ENCODE data around the gene PCNA.
"Not testable (repeated sequence)": the region's sequence is repeated elsewhere in the genome, so short reads cannot be mapped to it uniquely, and the experiment has no call there.

Gene PCNA

DNA sequence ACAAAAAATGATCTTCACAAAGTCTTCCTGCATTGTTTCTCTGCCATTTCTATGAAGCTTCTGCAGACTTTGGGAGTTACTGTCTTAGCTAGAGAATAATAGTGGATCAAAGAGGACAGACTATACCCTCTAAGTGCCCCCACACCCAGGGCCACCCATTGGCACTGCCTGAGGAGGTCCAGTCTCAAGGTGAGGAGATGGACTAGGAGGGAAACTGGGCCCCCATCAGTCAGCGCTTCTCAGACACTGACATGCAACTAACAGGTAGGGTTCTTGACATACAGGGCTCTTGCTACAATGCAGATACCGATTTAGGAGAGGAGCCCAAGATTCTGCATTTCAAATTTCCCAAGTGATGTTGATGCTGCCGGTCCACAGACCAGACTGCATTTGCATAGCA lies 24.3 kb downstream of the PCNA start:
- no peak for DNase-seq

DNA sequence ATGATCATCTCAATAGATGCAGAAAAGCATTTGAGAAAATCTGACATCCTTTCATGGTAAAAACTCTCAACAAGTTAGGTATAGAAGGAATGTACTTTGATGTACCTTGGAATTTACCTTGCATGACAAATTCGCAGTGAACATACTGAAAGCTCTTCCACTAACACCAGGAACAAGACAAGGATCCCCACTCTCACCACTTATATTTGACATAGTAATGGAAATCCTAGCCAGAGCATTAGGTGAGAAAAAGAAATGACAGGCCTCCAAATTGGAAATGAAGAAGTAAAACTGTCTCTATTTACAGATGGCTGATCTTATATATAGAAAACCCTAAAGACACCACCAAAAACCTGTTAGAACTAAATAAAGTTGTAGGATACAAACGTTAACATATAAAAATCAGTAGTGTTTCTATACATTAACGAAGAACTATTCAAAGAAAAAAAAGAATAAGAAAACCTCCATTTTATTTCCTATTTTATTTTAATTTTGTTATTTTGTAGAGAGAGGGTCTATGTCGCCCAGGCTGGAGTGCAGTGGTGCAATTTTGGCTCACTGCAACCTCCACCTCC lies 26.9 kb downstream of the PCNA start:
- no peak for DNase-seq

DNA sequence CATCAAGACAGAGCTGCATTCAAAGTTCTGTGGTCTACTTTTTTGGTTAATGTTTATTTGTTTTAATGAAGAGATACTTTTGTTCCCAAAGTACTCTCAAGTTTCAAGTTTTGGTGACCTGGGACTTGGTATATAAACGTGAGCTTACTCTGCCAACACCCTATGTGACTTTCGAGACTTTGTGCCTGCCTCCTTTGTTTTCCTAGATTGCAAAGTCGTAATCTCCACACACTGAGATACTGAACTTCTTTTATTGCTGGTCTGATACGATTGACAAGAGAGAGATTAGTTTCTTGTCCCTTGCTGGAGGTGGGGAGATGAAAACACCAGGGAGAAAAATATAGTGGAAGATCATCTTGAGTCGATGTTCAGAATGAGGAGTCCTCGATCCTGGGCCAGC lies 27.9 kb downstream of the PCNA start:
- no peak for DNase-seq

DNA sequence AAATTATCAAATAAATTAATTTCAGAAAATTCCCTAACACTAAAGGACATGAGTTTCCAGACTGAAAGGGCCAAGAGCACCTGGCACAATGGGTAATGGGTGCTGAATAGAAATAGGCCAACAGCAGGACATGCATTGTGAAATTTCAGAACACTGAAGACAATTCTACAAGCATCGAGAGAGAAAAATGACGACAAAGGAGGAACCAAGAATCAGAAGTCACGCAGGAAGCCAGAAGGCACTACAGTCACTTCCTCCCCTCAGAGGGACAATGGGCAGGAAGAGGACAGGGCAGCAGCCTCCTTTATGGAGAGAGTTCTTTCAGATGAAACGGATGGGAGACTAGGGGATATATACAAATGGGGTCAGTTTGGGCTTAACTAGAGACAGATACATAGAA lies 29.6 kb downstream of the PCNA start:
- no peak for DNase-seq

DNA sequence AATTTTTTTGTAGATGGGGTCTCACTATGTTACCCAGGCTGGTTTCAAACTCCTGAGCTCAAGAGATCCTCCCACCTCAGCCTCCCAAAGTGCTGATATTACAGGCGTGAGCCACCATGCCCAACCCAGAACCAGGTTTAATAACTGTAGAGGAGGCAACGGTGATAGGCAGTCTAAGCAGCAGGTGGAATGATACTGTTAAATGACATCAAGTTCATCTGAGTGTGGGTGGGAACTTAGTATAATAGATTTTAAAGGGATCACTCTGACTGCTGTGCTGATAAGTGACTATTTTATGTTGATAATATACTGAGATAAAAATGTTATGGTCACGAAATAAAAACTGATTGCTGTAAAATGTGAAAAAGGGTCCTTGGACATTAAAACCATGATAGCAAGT lies 31.1 kb downstream of the PCNA start:
- no peak for DNase-seq

DNA sequence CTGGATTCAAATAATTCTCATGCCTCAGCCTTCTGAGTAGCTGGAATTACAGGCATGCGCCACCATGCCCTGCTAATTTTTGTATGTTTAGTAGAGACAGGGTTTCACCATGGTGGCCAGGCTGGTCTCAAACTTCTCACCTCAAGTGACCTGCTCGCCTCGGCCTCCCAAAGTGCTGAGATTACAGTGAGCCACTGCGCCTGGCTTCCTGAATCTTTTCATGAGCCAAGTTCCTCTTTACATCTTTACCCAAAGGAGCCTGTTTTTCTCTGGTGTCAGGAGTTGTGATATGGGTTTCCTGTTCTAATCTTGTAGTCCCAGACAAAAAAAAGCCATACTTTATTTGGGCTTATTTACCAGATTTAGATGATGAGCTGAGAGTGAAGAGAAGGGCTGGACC lies 34.4 kb downstream of the PCNA start:
- DNase-seq, result no peak

DNA sequence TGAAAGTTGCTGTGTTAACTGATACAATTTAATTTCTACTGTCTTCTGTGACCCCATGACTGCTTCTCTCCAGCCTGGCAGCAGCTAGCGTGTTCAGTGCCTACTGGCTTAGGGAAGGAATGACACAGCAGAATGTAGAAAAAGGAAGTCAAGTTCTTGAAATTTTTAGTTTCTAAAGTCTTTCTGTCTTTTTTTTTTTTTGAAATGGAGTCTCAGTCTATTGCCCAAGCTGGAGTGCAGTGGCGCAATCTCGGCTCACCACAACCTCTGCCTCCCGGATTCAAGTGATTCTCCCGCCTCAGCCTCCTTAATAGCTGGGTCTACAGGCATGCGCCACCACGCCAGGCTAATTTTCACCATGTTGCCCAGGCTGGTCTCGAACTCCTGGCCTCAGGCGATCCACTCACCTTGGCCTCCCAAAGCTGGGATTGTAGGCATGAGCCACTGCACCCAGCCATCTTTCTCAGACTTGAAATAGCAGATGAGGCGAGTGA lies 39.3 kb downstream of the PCNA start:
- DNase-seq, result no peak

DNA sequence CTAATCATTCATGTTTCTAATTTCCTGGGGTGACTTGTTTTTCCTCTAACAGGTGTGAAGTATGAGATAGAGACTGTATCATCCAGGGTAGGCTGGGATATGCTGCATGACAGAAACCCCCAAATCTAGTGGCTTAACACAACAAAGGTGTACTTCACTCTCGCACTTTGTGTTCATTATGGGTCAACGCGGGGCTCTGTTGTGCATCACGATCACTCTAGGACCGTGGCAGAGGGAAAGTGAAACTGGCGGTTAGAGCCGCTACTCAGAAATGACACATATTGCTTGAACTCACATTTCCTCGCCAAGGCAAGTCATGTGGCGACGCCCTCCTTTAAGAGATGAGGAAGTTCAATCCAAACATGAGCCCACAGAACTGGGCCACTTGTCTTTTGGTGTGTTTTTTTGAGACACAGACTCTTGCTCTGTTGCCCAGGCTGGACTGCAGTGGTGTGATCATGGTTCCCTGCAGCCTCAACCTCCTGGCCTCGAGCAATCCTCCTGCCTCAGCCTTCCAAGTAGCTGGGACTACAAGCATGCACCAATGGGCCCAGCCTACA lies 41.3 kb downstream of the PCNA start:
- peak; percentile 55 for DNase-seq

DNA sequence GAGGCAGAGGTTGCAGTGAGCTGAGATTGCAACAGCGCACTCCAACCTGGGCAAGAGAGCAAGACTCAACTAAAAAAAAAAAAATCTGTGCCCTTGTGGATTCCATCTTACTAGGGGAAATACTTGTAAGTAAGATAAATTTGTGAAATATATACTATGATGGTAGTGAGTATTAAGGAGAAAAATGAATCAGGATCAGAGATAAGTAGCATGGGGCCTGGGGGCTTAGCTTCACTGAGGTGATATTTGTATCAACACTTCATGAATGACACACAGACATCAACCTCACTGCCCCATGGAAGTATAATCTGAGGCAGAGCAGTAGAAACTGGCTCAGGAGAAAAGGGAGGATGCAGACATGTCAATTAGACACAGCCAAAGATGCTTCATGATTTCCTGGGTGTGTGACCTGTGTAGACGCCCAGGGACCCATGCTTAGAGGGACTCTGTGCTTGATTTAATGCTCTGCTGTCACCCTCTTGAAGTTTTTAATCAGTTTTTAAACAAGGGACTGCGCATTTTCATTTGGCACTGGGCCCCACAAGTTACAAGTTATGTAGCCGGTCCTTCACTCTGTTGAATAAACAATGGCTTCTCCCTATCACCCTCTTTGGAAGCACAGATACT lies 41.9 kb downstream of the PCNA start:
- peak; percentile 3 for DNase-seq

DNA sequence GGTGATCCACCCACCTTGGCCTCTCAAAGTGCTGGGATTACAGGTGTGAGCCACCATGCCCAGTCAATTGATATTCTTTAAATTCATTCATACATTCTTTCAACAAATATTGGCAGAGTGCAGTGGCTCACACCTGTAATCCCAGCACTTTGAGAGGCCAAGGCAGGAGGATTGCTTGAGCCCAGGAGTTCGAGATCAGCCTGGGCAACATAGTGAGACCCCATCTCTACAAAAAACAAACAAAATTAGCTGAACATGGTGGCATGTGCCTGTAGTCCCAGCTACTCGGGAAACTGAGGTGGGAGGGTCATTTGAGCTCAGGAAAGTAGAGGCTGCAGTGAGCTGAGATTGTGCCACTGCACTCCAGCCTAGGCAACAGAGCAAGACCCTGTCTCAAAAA lies 42.8 kb downstream of the PCNA start:
- DNase-seq, result not testable (repeated sequence)

DNA sequence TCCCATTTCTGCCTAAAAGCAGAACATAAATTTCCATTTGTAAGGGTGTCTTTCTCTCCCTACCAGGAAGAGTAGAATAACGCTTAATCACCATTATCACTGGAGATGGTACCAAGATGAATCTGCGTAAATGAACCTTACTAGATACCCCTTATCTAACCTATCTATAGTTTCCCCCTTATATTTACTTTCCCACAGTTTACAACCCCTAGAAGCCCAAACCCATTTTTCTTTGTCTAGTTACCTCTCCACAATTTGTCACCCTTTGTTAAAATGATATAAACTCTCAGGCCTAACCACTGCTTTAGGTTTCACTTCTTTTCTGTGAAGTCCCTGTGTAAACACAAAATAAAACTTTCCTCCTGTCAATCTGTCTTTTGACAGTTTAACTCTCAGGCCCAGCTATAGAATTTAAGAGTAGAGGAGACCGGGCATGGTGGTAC lies 45.5 kb downstream of the PCNA start:
- DNase-seq, result no peak

DNA sequence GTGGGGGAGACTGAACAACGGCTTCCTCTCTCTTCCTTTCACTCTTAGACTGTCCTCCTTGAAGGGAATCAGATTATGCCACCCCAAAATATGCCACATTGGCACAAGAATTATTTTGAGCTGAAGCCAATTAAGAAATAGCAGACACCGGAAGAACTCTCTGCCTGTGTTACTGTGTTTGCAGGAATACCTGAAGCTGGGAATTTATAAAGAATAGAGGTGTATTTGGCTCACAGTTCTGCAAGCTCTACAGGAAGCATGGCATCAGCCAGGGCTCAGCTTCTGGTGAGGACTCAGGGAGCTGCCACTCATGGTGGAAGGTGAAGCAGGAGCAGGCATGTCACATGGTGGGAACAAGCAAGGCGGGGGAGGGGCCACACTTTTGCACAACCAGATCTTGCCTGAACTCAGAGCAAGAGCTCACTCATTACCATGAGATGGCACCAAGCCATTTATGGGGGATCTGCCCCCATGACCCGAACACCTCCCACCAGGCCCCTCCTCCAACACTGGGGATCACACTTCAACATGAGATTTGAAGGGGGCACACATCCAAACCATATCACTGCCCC lies 46.0 kb downstream of the PCNA start:
- no peak for DNase-seq

DNA sequence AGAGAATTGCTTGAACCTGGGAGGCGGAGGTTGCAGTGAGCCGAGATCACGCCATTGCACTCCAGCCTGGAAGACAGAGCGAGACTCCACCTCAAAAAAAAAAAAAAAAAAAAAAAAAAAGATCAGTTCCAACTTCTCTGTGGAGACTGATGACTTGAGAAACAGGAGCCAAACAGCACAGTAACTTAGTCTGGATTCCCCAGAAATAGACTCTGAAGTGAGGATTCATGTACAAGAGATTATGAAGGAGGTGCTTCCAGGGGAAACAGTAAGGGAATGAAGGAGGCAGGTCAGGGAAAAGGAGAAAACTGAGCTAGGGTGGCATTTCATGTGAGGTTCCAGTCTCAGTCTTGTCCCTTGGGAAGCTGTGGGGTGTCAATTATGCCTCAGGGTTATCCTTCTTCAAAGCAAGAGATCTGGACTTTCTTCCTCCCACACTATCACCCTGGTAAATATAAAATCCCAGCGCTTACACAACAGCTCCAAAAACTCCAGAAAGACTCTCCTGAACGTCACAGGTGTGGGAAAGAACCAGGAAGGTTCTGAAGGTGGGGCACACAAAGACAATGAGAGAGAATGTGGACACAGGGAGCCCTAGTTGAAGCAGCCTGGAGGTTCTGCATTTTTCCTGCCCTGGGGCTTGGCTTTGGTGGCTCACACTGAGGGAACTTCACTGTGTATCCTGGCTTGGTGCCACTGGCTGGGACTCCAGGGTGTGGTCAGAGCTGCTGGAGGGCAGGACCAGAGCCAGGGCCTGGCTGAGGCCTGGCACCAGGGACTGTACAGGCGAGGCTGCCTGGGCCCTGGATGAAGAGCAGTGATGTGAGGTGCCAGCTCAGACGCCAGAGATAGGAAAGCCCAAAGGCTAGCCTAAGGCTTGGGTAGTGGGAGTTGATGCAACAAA lies 46.8 kb downstream of the PCNA start:
- DNase-seq, result no peak

DNA sequence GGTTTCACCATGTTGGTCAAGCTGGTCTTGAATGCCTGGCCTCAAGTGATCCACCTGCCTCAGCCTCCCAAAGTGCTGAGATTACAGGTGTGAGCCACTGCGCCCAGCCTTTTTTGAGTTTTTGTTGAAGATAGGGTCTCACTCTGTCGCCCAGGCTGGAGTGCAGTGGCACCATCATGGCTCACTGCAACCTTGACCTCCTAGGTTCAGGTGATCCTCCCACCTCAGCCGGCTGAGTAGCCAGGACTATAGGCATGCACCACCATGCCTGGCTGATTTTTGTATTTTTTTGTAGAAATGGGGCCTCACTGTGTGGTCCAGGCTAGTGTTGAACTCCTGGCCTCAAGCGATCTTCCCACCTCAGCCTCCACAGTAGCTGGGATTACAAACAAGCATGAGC lies 47.8 kb downstream of the PCNA start:
- DNase-seq, result not testable (repeated sequence)

DNA sequence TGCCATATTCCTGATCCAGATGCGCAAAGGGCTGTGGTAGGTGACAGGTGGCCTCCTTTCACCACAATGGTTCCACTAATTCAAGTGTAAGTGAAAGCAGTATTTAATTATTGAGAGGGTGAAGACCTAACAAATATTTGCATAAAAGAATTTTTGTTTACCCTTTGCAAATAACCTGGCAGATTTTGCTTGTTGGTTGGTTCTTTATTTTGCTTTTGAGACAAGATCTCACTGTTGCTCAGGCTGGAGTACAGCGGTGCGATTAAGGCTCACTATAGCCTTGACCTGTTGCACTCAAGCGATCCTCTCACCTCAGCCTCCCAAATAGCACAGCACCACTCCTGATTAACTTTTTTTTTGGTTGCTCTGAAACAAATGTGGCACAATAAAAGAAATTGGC lies 49.2 kb downstream of the PCNA start:
- no peak for DNase-seq

DNA sequence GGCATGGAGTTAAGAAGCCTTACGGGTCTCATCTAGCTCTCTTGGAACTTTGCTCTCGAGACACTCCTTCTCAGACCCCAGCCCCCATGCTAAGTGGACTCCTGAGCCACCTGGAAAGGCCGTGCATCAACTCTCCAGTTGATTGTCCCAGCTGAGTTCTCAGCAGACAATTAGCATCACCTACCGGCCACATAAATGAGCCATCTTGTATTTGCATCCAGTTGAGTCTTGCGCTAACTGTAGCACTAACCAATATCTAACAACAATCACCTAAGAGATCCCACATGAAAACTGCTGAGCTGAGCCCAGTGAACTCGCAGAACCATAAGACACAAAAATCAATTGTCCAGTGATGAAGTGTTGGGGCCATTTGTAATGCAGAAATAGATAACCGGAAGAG lies 49.7 kb downstream of the PCNA start:
- no peak for DNase-seq

DNA sequence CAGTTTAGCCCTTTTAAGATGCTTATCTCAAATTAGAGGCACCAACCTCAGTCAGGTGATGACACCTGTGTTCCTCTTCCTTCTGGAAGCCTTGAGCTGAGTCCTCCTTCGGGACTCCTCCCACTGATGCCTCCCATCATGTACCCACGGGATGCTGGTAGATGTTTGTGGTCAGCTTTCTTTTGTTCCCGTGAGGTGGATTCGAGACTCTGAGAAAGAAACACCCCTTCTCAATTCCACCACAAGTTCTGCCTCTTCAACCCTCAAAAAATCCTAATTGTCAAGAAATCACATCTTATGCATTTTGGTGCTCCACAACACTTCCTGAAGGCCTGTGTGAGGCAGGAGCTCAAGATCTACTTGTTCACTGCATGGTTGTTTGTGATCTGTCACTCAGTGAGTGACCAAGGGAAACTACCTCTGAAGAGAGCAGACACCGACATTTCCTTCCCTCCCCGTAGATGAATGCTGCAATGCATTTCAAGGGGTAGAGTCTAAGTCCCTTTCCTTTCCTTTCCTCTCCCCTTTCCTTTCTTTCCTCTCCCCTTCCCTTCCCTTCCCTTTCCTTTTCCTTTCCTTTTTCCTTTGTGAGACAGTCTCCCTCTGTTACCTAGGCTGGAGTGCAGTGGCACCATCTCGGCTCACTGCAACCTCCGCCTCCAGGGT lies 50.5 kb downstream of the PCNA start:
- DNase-seq, result no peak

DNA sequence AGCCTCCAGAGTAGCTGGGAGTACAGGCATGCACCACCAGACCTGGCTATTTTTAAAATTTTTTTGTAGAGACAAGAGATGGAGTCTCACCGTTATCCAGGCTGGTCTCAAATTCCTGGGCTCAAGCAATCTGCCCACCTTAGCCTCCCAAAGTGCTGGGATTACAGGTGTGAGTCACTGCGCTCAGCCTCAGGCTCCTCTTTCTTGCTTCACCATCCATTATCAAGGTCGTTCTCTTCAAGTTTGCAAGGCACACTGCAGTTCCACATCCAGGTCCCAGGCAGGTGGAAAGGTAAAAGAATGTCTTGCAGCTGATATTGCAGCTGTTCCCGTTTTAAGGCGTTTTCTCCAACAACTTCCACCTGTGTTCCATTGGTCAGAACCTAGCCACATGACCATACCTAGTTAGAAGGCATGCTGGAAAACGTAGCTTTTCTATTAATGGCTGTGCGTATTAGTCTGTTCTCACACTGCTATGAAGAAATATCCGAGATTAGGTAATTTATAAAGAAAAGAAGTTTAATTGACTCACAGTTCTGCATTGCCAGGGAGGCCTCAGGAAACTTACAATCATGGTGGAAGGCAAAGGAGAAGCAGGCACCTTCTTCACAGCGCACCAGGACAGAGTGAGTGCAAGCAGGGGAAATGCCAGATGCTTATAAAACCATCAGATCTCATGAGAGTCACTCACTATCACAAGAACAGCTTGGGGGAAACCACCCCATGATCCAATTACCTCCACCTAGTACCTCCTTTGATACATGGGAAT lies 51.7 kb downstream of the PCNA start:
- DNase-seq, result no peak

DNA sequence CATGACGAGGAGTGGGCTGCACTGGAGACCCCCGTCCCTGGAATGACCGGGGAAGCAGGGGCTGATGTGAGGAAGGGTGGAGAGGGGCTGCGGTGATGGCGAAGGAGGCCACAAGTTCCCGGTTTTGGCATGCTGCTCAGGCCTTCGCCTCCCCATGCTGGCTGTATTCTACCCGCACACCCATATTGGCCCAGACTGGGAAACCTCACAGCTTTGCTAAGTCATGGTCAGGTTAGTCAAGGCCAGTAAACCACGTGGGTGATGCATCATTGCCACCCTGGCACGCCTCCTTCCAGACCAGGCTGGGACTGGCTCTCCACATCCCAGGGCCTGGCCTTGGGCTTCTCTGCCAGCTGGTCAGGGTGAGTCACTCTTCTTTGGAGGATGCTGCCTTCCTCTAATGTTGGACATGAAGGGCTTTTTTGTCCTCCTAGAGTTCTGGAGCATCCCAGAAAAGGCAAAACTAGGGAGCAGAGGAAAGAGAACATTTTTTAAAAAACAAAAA lies 53.8 kb downstream of the PCNA start:
- DNase-seq, result no peak

DNA sequence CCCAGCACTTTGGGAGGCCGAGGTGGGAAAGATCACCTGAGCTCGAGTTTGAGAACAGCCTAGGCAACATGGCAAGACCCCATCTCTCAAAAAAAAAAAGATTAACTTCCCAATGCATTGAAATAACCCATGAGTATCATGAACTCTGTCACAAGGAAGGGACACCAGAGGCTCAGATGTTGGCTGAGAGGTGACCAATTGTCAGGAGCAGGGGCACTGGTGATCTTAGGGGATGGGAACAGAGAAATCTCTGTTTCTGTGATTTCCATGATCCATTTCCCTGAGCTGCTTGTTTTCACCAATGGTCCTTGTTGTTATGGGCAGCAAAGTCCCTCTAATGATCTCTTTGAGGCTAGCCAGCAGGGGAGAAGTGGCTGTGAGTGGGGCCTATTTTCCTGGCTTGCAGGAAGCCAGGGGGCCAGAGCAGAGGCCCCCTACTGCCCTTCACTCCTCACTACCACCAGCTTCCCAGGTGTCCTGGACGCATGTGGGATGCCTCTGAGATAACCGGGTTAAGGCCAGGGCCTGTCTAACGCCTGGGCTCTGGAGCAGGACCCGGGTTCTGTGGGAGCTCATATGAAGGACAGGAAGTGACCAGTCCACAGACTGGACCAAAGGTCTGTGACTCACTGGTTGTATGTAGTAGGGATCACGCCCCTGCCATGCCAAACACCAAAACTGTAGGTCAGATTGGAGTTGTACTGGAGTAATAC lies 54.4 kb downstream of the PCNA start:
- no peak for DNase-seq
